Peyer's patch (tissue), 4 donors: Measurements from ENCODE around the gene SLC6A6.

Source experiments
- CTCF ChIP-seq, 6 experiments: fragments of 450-650 bp in 4 of 6; fragments of 200-600 bp in 2 of 6; sonication (generic) in 1 of 6; IDR thresholded peaks; one replicate each; pipeline ENCODE4 v1.5.1; 2017 to 2019; ENCODE audit warnings: antibody characterized with exemption in 6 of 6, mild to moderate bottlenecking in 3 of 6, moderate library complexity in 1 of 6
- POLR2A ChIP-seq, 2 donors: fragments of 450-650 bp; IDR thresholded peaks; one replicate each; pipeline ENCODE4 v1.5.1; 2017; ENCODE audit warnings: antibody characterized with exemption in 2 of 2, mild to moderate bottlenecking in 2 of 2, moderate library complexity in 2 of 2

- TF ChIP-seq CTCF (IDR thresholded peaks at IDR 0.05) (no peak), POLR2A (IDR thresholded peaks at IDR 0.05) (no peak)
These were observed 23.9 kb downstream of the SLC6A6 start for GRCh38 chr3:14426305-14426620.
